Neural cell (in vitro differentiated cells): ENCODE results near the gene JADE1. TPM values are rescaled to one million over a fixed set of nuclear protein-coding genes. Genes with fewer than 3 reads are reported as not detected.

ENCODE experiments used
- H2AFZ ChIP-seq: fragments of 200-600, 300-800 bp; sonication (generic), shearing (Covaris generic); 2 replicates; pipeline ENCODE4 v1.6.0; 2014; ENCODE audit warnings: low read depth, mild to moderate bottlenecking, antibody characterized with exemption, low read length, moderate library complexity
- H3F3A ChIP-seq: fragments of 200-600 bp; shearing (Covaris generic); 2 replicates; pipeline ENCODE4 v1.6.1; 2016; ENCODE audit warnings: mild to moderate bottlenecking, moderate library complexity, mixed read lengths, antibody characterized with exemption, low read length; ENCODE audit not compliant: insufficient read depth, poor library complexity, severe bottlenecking
- H3K27ac ChIP-seq: fragments of 200-600, 300-800 bp; sonication (generic), shearing (Covaris generic); 2 replicates; pipeline ENCODE4 v1.5.1; 2014; ENCODE audit warnings: mild to moderate bottlenecking, low read length, moderate library complexity
- H3K27me3 ChIP-seq: fragments of 300-800, 200-600 bp; sonication (generic), shearing (Covaris generic); 2 replicates; pipeline ENCODE4 v1.6.0; 2014; ENCODE audit warnings: mild to moderate bottlenecking, low read depth, low read length, moderate library complexity; ENCODE audit not compliant: insufficient read depth
- H3K36me3 ChIP-seq: fragments of 300-800, 200-600 bp; sonication (generic), shearing (Covaris generic); 2 replicates; pipeline ENCODE4 v1.5.1; 2014; ENCODE audit warnings: mild to moderate bottlenecking, antibody characterized with exemption, low read length, moderate library complexity; ENCODE audit not compliant: insufficient read depth
- H3K4me2 ChIP-seq: fragments of 300-800, 200-600 bp; sonication (generic), shearing (Covaris generic); 2 replicates; pipeline ENCODE4 v1.6.0; 2014; ENCODE audit warnings: mild to moderate bottlenecking, low read length
- H3K4me3 ChIP-seq: fragments of 300-800, 200-600 bp; sonication (generic), shearing (Covaris generic); 2 replicates; pipeline ENCODE4 v1.5.1; 2014; ENCODE audit warnings: mild to moderate bottlenecking, low read length, moderate library complexity
- H3K79me2 ChIP-seq: fragments of 200-600 bp; shearing (Covaris generic); replicated peaks from 2 replicates; pipeline ENCODE4 v1.6.0; 2014; ENCODE audit warnings: mild to moderate bottlenecking, low read length, moderate library complexity; ENCODE audit not compliant: insufficient read depth
- H3K9ac ChIP-seq: fragments of 300-800, 200-600 bp; sonication (generic), shearing (Covaris generic); 2 replicates; pipeline ENCODE4 v1.6.1; 2016; ENCODE audit warnings: mild to moderate bottlenecking, low read length, mixed read lengths
- H3K9me2 ChIP-seq: fragments of 200-600 bp; shearing (Covaris generic); 2 replicates; pipeline ENCODE4 v1.6.1; 2016; ENCODE audit warnings: mild to moderate bottlenecking, low read length, mixed read lengths; ENCODE audit not compliant: insufficient read depth
- H3K9me3 ChIP-seq: fragments of 200-600, 300-800 bp; sonication (generic), shearing (Covaris generic); 2 replicates; pipeline ENCODE4 v1.6.1; 2016; ENCODE audit warnings: mild to moderate bottlenecking, mixed run types, low read length, moderate library complexity, mixed read lengths
- H4K20me1 ChIP-seq: fragments of 200-600 bp; shearing (Covaris generic); 2 replicates; pipeline ENCODE4 v1.6.1; 2016; ENCODE audit warnings: mild to moderate bottlenecking, mixed run types; ENCODE audit not compliant: insufficient read depth
- EP300 ChIP-seq: fragments of 450-650 bp; conservative IDR thresholded peaks from 2 replicates; pipeline ENCODE4 v1.6.1; 2014; ENCODE audit warnings: antibody characterized with exemption, mild to moderate bottlenecking, moderate library complexity; ENCODE audit not compliant: poor library complexity, severe bottlenecking
- EZH2 ChIP-seq: fragments of 200-600, 300-800 bp; shearing (Covaris generic), sonication (generic); IDR thresholded peaks from 2 replicates; pipeline ENCODE4 v1.6.1; 2014; ENCODE audit warnings: antibody characterized with exemption, low read length, borderline replicate concordance, mild to moderate bottlenecking; ENCODE audit not compliant: insufficient read depth, poor library complexity, severe bottlenecking
- MXI1 ChIP-seq: fragments of 450-650 bp; conservative IDR thresholded peaks from 2 replicates; pipeline ENCODE4 v1.6.1; 2014; ENCODE audit warnings: antibody characterized with exemption, mild to moderate bottlenecking; ENCODE audit not compliant: poor library complexity, severe bottlenecking
- POLR2AphosphoS5 ChIP-seq: IDR thresholded peaks from 2 replicates; pipeline ENCODE4 v1.6.1; 2012
- RAD21 ChIP-seq: fragments of 450-650 bp; conservative IDR thresholded peaks from 2 replicates; pipeline ENCODE4 v1.6.1; 2014; ENCODE audit warnings: antibody characterized with exemption, mild to moderate bottlenecking, moderate library complexity
- SMC3 ChIP-seq: fragments of 450-650 bp; conservative IDR thresholded peaks from 2 replicates; pipeline ENCODE4 v1.6.1; 2014; ENCODE audit warnings: antibody characterized with exemption, mild to moderate bottlenecking, moderate library complexity; ENCODE audit not compliant: poor library complexity
- TAF1 ChIP-seq: IDR thresholded peaks from 2 replicates; pipeline ENCODE4 v1.6.1; 2012; ENCODE audit warnings: low read depth
- polyA plus RNA-seq: library from polyadenylated mRNA; depleted of rRNA; stranded (reverse); fragments of >200 nt; gene quantifications from 2 replicates; pipeline ENCODE4 v1.2.3, GENCODE V29; 2014
- TF ChIP-seq, protein P1 (sequence below): fragments of 450-650 bp; IDR thresholded peaks from 2 replicates; pipeline ENCODE4 v1.5.1; 2014; ENCODE audit warnings: antibody characterized with exemption, mild to moderate bottlenecking, moderate library complexity; ENCODE audit not compliant: poor library complexity, severe bottlenecking
- TF ChIP-seq, protein P2 (sequence below): IDR thresholded peaks from 2 replicates; pipeline ENCODE4 v1.6.1; 2012; ENCODE audit warnings: borderline replicate concordance

The JADE1 gene
- polyA plus RNA-seq, 1 donor from 2014 or later: 14.5 TPM

DNA sequence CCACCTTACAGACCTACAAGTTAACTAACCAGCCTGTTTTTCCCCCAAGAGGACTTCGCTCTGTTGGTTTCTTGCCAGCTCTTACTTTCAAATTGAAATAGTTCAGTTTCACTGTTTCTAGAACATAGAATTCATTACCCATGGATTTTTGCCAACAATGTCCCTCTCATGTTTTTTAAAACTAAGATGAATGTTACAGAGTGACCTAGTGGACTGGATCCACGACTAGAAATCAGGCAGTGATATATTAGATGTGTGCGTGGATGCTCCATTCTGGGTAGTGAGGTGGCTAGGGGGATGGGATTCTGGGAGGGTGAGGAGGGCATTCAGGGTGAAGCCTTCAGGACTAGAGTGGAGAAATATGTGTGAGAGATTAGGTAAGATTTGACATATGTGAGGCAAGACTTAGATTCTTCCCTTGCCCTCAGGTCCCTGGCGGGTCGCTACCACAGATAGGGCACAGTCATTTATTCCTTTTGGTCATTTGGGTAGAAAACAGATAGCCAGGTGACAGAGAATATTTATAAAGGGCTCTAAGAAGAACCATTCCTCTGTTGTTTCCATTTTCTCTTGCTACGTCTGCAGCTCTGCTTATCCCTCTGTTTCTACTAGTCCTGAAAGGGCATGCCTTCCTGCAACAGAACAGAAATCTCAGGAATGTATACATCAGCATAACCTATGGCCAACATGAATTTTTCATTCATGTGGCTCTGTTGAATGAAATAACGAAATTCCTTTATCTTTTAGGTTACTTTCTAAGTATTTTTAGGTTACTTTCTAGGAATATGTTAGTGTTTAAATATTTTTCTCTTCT is 15.4 kb upstream of the JADE1 start:
- H3K4me3 ChIP-seq: no peak overlapping the region
- no peaks in the 10 kb centered on the region for H3F3A ChIP-seq
- no peaks in the 10 kb centered on the region for H3K9me3 ChIP-seq
- no peak overlapping the region for H2AFZ ChIP-seq
- H3K36me3 ChIP-seq: no peaks in the 10 kb centered on the region
- no peak overlapping the region for H3K9ac ChIP-seq
- H3K9me2 ChIP-seq: no peaks in the 10 kb centered on the region
- no peaks in the 10 kb centered on the region for H3K27me3 ChIP-seq
- no peaks in the 10 kb centered on the region for H4K20me1 ChIP-seq
- TF ChIP-seq TAF1 (no peak), EP300 (no peak), MXI1 (no peak), POLR2AphosphoS5 (no peak), RAD21 (no peak), SMC3 (no peak), EZH2 (no peak)
- TF ChIP-seq, protein P1, sequence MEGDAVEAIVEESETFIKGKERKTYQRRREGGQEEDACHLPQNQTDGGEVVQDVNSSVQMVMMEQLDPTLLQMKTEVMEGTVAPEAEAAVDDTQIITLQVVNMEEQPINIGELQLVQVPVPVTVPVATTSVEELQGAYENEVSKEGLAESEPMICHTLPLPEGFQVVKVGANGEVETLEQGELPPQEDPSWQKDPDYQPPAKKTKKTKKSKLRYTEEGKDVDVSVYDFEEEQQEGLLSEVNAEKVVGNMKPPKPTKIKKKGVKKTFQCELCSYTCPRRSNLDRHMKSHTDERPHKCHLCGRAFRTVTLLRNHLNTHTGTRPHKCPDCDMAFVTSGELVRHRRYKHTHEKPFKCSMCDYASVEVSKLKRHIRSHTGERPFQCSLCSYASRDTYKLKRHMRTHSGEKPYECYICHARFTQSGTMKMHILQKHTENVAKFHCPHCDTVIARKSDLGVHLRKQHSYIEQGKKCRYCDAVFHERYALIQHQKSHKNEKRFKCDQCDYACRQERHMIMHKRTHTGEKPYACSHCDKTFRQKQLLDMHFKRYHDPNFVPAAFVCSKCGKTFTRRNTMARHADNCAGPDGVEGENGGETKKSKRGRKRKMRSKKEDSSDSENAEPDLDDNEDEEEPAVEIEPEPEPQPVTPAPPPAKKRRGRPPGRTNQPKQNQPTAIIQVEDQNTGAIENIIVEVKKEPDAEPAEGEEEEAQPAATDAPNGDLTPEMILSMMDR: no peak
- TF ChIP-seq, protein P2, sequence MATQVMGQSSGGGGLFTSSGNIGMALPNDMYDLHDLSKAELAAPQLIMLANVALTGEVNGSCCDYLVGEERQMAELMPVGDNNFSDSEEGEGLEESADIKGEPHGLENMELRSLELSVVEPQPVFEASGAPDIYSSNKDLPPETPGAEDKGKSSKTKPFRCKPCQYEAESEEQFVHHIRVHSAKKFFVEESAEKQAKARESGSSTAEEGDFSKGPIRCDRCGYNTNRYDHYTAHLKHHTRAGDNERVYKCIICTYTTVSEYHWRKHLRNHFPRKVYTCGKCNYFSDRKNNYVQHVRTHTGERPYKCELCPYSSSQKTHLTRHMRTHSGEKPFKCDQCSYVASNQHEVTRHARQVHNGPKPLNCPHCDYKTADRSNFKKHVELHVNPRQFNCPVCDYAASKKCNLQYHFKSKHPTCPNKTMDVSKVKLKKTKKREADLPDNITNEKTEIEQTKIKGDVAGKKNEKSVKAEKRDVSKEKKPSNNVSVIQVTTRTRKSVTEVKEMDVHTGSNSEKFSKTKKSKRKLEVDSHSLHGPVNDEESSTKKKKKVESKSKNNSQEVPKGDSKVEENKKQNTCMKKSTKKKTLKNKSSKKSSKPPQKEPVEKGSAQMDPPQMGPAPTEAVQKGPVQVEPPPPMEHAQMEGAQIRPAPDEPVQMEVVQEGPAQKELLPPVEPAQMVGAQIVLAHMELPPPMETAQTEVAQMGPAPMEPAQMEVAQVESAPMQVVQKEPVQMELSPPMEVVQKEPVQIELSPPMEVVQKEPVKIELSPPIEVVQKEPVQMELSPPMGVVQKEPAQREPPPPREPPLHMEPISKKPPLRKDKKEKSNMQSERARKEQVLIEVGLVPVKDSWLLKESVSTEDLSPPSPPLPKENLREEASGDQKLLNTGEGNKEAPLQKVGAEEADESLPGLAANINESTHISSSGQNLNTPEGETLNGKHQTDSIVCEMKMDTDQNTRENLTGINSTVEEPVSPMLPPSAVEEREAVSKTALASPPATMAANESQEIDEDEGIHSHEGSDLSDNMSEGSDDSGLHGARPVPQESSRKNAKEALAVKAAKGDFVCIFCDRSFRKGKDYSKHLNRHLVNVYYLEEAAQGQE: no peak
- no peaks in the 10 kb centered on the region for H3K79me2 ChIP-seq
- no peak overlapping the region for H3K4me2 ChIP-seq
- no peak overlapping the region for H3K27ac ChIP-seq

DNA sequence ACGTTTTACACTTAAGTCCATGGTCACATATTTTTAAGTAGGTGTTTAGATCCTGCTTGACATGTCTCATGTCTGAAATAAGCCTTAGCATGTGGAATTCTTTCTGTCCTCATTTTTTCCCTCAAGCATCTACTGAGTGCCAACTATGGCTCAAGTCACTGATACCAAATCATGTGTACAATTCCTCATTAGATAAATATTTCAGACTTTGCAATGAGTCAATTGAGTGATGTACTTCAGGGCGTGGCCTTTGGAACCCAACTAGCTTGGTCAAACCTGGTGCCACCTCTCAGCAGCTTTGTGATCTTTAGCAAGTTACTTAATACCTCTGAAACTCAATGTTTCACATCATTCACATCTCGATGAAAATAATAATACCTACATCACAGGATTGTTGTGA is 12.6 kb upstream of the JADE1 start:
- no peaks in the 10 kb centered on the region for H3K79me2 ChIP-seq
- H3K27ac ChIP-seq: no peak overlapping the region
- no peaks in the 10 kb centered on the region for H3K27me3 ChIP-seq
- no peaks in the 10 kb centered on the region for H3K9me3 ChIP-seq
- TF ChIP-seq, protein P2: no peak
- TF ChIP-seq TAF1 (no peak), EP300 (no peak), MXI1 (no peak), POLR2AphosphoS5 (no peak), SMC3 (no peak), RAD21 (no peak), EZH2 (no peak)
- TF ChIP-seq, protein P1: no peak
- no peak overlapping the region for H3K4me2 ChIP-seq
- H3K36me3 ChIP-seq: no peaks in the 10 kb centered on the region
- H3K9ac ChIP-seq: no peak overlapping the region
- no peaks in the 10 kb centered on the region for H3F3A ChIP-seq
- no peak overlapping the region for H3K4me3 ChIP-seq
- no peak overlapping the region for H2AFZ ChIP-seq
- H3K9me2 ChIP-seq: no peaks in the 10 kb centered on the region
- no peaks in the 10 kb centered on the region for H4K20me1 ChIP-seq
